ENCODE measurements around the gene LMX1B.

The LMX1B gene

DNA sequence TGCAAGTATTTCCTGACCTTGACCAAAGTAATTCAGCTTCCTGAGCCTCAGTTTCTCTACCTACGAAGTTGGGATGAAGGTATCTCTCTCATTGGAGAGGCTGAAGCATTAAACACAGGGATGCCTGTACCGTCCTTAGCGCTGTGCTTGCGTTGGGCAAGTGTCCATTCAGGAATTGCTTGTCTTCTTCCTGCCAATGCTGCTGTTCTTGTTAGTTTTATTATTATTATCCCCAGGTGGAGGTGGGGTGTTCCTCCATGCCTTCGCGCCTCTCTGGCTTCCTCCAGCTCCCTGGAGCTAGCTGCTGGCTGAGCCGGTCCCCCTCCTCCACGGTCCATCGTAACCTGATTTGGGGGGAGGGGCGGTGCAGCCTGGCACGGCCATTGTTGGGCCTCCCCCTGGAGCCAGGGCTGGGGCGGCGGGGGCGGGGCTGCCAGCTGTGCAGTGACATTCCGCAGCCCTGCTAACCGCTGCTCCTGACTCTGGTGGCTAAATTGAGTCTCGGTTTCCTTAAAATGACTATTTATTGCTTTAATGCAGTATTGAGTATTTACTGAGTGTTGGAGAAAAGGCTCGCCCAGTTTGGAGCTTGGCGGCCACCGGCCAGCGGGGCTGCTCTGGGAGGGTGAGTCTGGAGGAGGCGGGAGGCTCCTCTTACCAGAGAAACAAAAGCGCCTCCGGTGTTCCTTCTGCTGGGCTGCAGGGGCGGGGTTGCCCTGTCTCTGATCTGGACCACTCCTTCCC, 51.3 kb downstream of the LMX1B start:
- DNase-seq: no peak

DNA sequence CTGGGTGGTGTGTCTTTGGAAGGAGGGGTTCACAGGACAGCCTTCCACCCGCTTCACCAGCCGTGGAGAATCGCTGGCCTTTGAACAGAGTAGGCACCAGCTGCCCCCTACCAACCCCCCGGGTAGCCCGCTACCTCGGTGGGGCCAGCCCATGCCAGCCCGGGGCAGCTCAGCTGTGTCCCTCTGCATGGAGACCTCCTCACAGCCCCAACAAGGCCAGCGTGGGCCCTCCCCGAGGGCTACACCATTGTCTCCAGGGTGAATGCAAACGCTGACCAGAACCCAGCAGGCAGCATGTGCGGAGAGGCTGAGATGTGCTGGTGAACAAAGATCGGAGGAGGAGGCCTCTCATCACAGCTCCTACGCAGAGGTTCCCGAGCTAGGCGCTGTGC, 51.9 kb downstream of the LMX1B start:
- no peak for DNase-seq

DNA sequence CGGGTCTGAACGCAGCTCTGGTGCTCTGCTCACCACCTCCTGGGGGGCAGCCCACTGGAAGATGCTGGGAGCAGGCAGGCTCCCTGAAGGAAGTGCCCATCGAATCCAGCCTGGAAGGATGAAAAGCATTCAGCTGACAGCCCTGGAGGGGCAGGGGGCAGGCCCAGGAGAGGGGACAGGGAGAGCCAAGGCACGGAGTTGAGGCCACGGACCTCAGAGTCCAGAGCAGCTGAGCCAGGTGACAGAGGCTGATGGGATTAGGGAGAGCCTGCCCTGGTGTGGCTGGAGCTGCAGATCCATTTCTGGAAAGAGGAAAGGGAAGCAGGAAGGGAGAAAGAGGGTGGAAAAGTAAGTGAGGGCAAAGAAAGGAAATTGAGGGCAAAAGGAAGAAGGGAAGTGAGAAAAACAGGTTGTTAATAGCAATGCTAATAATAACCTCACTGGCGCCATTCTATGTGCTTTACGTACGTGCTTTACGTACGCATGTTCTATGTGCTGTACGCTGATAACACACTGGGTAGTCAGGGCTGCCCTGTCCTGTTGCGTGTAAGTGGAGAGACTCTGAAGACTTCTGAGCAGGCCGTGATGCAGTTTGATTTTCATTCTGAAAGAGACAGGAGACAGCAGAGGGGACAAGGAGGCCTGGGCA, 52.6 kb downstream of the LMX1B start:
- no peak for DNase-seq

DNA sequence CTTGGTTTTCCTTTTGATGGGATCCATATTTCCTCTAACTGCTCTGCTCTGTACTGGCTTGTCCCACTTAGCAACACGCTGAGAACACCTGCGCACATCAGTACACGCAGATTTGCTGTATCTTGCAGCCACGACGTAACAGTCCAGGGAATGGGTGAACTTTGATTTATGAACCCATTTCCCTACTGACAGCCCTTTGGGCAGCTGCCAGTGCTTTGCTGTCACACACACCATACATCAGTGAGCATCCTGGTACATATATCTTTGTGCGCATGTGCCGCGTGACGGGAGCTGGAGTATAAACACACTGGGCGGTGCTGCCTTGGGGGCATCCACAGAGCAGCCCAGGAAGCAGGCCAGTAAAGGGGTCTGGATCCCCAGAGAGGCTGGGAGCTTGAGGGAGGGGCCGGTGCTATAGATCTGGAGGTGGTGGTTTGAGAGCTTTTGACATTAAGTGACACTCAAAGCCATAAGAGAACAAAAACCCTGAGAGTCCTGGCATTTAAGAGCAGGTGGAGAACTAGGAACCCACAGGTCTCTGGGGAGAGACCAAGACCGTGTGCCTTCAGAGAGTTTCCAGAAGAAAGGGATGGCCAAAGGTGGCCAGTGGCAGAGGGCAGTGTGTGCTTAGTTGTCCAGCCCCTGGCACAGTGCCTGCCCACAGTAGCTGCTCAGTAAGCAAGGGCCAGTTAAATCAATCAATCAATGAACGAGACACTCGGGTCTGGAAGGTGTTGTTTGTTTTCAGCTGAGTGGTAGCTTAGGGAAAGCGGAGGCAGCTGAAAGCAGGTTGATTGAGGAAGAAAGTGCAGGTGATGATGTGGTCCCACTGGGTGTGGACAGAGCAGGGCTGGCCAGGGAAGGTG, 53.7 kb downstream of the LMX1B start:
- no peak for DNase-seq

DNA sequence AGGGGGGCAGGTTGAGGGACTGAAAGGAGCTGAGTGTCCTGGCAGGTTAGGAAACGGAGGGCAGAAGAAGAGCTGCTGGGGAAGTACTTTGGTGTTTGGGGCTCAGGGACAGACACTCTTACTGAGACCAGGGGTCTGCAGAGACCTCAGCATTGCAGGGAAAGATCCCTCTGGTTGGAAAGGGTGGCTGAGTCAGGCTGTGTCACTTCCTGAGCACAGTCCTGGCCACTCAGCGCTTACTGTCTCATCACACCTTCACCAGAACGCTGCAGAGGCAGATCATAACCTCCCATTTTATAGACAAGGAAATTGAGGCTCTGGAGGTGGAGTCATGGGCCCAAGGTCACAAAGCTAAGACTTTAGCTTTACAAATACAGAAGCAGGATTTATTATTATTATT, 54.3 kb downstream of the LMX1B start:
- DNase-seq: no peak

DNA sequence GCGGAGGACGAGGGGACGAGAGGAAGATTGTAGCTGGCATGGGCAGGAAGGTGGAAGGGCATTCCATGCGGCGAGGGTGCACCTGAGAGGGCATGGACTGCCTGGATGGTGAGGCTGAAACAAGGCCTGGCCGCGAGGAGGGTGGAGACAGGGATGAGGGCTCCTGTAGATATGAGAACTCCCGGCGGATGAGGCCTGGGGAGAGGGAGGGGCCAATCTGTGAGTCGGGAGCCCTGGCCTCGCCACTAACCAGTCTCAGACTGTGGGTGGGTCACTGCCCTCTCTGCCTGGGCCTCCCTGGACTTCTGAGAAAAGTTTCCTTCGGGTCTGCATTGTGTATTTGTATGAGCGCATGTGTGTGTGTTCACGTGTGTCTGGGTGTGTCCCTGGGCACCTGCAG, 55.4 kb downstream of the LMX1B start:
- DNase-seq: no peak

DNA sequence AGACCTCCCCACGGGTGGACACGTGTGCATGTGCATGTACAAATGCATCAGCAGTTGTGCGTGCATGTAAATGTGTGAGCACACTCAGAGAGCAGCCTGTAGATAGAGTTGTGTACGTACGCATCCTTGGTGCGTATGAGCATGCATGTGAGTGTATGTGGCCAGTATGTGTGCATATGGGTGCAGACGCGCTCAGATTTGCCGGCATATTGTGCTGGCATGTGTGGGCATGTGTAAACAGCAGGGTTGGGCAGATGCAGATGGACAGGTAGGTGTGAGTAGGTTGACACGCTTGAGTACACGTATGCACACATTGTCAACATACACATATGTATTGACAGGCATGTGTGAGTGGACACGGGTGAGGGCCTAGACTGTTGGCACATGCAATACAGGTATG, 56.5 kb downstream of the LMX1B start:
- no peak for DNase-seq

- DNase-seq: no peak
Observed at GRCh38 chr9:126671381-126671831, 57.7 kb downstream of the LMX1B start.

DNA sequence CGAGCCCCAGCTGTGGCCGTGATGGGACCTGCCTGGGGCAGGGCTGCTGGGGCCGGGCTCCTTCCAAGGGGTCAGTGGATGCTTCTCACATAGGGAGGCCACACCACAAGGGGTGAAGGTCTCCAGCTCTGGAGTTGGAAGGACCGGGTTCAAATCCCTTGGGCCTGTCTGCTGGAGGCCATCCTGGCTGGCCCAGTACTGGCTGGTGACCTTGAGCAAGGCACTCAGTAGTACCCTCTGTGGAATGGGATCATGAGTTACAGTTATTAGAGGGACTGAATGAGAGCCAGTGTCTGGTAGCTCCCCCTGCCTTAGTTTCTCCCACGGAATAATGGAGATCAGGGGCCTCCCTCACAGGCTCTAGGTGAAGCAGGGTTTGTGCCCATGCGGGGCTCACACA, 58.3 kb downstream of the LMX1B start:
- no peak for DNase-seq

- no peak for DNase-seq
Observed at GRCh38 chr9:126672634-126673284, 59.0 kb downstream of the LMX1B start.

GRCh38 chr9:126673689-126674364, 60.1 kb downstream of the LMX1B start:
- DNase-seq: no peak

- DNase-seq: no peak
Observed at GRCh38 chr9:126674365-126675146, 60.8 kb downstream of the LMX1B start.

DNA sequence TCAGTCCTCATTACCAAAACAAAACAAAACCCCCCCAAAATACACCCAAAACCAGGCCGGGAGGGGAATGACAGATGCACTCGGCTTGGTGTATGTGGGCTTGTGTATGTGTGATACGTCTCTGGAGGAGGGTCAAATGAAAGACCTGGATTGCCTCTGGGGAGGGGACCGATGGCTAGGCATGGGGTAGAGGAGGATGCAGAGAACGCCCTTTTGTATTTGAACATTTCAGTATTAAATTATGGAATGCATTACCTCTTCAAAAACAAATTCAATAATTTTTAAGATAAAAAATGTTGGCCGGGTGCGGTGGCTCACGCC, 61.4 kb downstream of the LMX1B start:
- no peak for DNase-seq

GRCh38 chr9:126676102-126676684, 62.5 kb downstream of the LMX1B start:
- DNase-seq: no peak

DNA sequence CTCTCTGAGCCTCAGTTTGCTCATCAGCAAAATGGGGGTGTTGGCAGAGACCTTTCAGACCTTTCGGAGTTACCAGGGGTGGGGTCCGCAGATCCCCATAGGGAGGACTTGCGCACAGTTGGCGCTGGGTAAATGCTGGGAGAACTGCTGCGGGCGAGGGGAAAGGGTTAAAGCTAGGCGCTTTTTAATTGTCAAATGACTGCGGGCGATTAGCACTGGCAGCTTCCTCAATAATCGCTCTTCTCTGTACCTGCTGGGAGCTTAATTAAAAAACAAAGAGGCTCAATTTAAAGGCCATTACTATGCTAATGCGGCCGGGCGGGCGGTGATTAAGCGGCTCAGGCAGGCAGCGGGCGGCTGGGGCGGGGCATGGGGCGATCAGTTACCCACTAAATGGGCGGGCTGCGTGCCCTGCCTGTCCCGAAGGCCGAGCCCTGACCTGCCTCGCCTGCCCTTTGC, 63.0 kb downstream of the LMX1B start:
- DNase-seq: no peak

DNA sequence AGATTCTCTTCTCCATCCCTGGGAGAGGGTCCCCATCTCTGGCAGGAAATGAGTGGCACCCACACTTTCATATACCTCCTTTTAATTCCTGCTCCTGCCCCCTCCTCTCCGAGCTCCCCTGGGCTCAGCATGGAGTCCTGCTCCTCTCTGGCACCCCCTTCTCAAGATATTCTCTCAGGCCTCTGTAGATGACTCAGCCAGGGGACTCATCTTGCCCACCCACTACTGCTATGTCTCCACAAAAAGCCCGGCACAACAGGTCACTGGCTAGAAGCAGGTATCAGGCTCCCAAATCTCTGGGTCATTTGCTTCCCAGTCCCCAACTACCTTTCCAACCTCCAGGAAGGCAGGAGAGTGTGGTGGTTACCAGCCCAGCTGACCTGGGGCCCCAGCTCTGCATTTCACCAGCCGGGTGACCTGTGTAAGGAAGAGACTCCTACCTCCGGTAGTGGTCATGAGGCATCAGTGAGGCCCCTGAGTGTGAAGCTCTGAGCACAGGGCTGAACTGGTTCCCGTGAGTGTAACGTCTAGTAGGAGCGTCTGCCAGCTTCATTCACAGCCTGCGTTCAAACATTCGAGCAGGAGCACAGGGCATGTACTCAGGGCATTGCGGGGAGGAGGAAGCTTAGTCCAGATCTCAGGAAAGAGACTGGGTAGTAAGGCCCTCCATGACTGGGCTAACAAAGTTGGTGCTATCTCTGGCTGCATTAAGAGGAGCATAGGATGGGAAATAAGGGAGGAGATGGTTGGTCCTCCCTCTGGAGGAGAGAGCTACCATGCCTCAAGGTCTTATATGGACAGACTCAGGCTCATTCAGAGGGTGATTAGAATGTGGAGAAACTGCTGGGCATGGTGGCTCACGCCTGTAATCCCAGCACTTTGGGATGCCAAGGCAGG, 63.7 kb downstream of the LMX1B start:
- no peak for DNase-seq

DNA sequence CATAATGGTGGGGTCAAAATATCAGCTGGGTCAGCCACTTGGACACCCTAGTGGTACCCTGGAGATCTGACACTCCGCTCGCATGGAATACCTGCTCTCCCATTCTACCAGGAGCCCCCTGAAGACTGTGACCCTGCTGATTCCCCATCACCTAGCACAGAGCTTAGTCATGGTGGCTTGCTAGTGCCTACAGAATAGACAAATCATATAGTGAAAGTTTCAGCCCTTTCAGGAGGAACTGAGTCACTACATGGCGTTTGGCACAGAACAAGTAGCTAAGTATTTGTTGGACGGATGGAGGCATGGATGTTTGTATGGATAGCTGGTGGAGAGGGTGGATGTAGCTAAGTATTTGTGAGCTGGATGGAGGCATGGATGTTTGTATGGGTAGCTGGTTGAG, 65.3 kb downstream of the LMX1B start:
- no peak for DNase-seq

DNA sequence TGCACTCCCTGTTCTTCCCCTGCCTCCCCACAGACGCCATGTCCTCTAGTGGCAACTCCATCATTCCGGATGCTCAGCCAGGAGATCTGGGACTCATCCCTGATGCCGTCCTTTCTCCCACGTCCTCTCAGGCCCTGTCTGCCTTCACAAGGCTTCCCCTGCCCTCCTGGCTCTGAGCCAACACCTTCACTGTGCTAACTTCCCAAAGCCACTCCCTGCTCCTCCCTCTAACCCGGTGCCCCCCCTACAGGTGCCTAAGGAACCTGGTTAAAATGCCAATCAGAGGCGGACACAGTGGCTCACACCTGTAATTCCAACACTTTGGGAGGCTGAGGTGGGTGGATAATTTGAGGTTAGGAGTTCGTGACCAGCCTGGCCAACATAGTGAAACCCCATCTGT, 67.6 kb downstream of the LMX1B start:
- DNase-seq: no peak

DNA sequence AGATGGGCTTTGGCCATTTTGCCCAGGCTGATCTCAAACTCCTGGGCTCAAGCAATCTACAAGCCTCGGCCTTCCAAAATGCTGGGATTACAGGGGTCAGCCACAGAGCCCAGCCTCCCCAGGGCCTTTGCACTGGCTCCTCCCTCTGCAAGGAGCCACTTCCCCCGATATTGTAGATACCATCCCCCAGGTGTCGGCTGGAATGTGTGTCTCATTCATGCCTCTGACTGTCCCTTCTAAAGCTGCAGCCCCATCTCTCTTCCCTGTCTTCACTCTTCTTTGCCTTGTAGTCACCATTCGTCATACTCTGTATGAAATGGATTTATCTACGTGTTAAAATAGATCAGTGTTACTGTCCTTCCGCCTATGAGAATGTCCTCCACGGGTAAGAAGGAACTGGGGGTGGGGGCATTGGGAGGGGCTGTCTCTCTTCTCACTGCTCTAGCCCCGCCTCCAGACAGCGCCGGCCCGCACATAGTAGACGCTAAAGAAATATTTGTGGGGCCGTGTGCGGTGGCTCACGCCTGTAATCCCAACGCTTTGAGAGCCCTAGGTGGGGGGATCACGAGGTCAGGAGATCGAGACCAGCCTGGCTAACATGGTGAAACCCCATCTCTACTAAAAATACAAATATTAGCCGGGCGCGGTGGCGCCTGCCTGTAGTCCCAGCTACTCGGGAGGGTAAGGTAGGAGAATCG, 68.5 kb downstream of the LMX1B start:
- DNase-seq: no peak

Measured in activated CD4-positive, alpha-beta T cell treated with anti-CD3 and anti-CD28 coated beads for 1 hour (primary cell).